ENCODE measurements around the gene FOXP1.

The FOXP1 gene

GRCh38 chr3:71237672-71238071 is 345.9 kb downstream of the FOXP1 start:
- TF ChIP-seq FOXK2 (IDR thresholded peaks at IDR 0.05) (no peak), HDGF (IDR thresholded peaks at IDR 0.05; ENCODE audit: borderline replicate concordance) (no peak), FOXM1 (IDR thresholded peaks at IDR 0.05; ENCODE audit: borderline replicate concordance) (no peak), L3MBTL2 (conservative IDR thresholded peaks at IDR 0.05) (no peak), CTBP1 (IDR thresholded peaks at IDR 0.05; ENCODE audit: borderline replicate concordance) (no peak), ARNT (IDR thresholded peaks at IDR 0.05) (no peak), SP1 (IDR thresholded peaks at IDR 0.05) (no peak), NFRKB (IDR thresholded peaks at IDR 0.05) (no peak), ELF4 (IDR thresholded peaks at IDR 0.05) (no peak)
- POLR2A ChIA-PET: no interaction called here
- no peak for DNase-seq (ENCODE audit: extremely low spot score)
- CTCF ChIA-PET: no interaction called here

GRCh38 chr3:71235846-71236245 is 347.7 kb downstream of the FOXP1 start:
- no peak for DNase-seq (ENCODE audit: extremely low spot score)
- no peak for TF ChIP-seq LEF1 (IDR thresholded peaks at IDR 0.05; ENCODE audit: borderline replicate concordance)
- TF ChIP-seq FOXK2 (IDR thresholded peaks at IDR 0.05): no peak
- no peak for TF ChIP-seq L3MBTL2 (conservative IDR thresholded peaks at IDR 0.05)
- no peak for TF ChIP-seq ELF4 (IDR thresholded peaks at IDR 0.05)
- TF ChIP-seq SP1 (IDR thresholded peaks at IDR 0.05): no peak
- TF ChIP-seq HDGF (IDR thresholded peaks at IDR 0.05; ENCODE audit: borderline replicate concordance): no peak
- no peak for TF ChIP-seq NFRKB (IDR thresholded peaks at IDR 0.05)
- TF ChIP-seq TARDBP (IDR thresholded peaks at IDR 0.05): no peak
- no peak for TF ChIP-seq FOXA1 (IDR thresholded peaks at IDR 0.05)
- POLR2A ChIA-PET: no interaction called here
- CTCF ChIA-PET: no interaction called here

- no peak for TF ChIP-seq ELF4 (IDR thresholded peaks at IDR 0.05)
- no peak for TF ChIP-seq PKNOX1 (IDR thresholded peaks at IDR 0.05)
- TF ChIP-seq TARDBP (IDR thresholded peaks at IDR 0.05): no peak
- TF ChIP-seq ARNT (IDR thresholded peaks at IDR 0.05): no peak
- TF ChIP-seq L3MBTL2 (conservative IDR thresholded peaks at IDR 0.05): no peak
- no peak for TF ChIP-seq SP1 (IDR thresholded peaks at IDR 0.05)
- no peak for TF ChIP-seq SUZ12 (IDR thresholded peaks at IDR 0.05)
- TF ChIP-seq CTBP1 (IDR thresholded peaks at IDR 0.05; ENCODE audit: borderline replicate concordance): no peak
- TF ChIP-seq FOXA1 (IDR thresholded peaks at IDR 0.05): no peak
- TF ChIP-seq BHLHE40 (IDR thresholded peaks at IDR 0.05; ENCODE audit: borderline replicate concordance): no peak
- TF ChIP-seq LEF1 (IDR thresholded peaks at IDR 0.05; ENCODE audit: borderline replicate concordance): no peak
- TF ChIP-seq HDGF (IDR thresholded peaks at IDR 0.05; ENCODE audit: borderline replicate concordance): no peak
- no peak for TF ChIP-seq NFRKB (IDR thresholded peaks at IDR 0.05)
- no peak for TF ChIP-seq FOXK2 (IDR thresholded peaks at IDR 0.05)
- no peak for TF ChIP-seq FOXM1 (IDR thresholded peaks at IDR 0.05; ENCODE audit: borderline replicate concordance)
- TF ChIP-seq ZNF384 (IDR thresholded peaks at IDR 0.05): no peak
- no peak for DNase-seq (ENCODE audit: extremely low spot score)
- POLR2A ChIA-PET: no interaction called here
- CTCF ChIA-PET: interaction anchor here (0.6 kb wide), 1 partner anchor 73 kb away, joined by 4 read pairs; no protein-coding TSS in a partner anchor
Measured at GRCh38 chr3:71232895-71233294, 350.6 kb downstream of the FOXP1 start.

- CTCF ChIA-PET: interaction anchor here (0.6 kb wide), 2 partner anchors 73 to 166 kb away, joined by 4 to 5 read pairs; no protein-coding TSS in a partner anchor
- POLR2A ChIA-PET: interaction anchor here (1.5 kb wide), 1 partner anchor 351 kb away, joined by 3 read pairs; the partner anchor contains the start of gene FOXP1
- no peak for DNase-seq (ENCODE audit: extremely low spot score)
- TF ChIP-seq FOXK2 (IDR thresholded peaks at IDR 0.05) (no peak), HDGF (IDR thresholded peaks at IDR 0.05; ENCODE audit: borderline replicate concordance) (no peak)
Measured at GRCh38 chr3:71232175-71232679, 351.3 kb downstream of the FOXP1 start.

GRCh38 chr3:71231680-71232079 is 351.8 kb downstream of the FOXP1 start:
- TF ChIP-seq BHLHE40 (IDR thresholded peaks at IDR 0.05; ENCODE audit: borderline replicate concordance) (no peak), FOXA1 (IDR thresholded peaks at IDR 0.05) (no peak), NFRKB (IDR thresholded peaks at IDR 0.05) (no peak)
- ChIA-PET POLR2A (interaction anchor here (1.5 kb wide), 1 partner anchor 351 kb away, joined by 3 read pairs; the partner anchor contains the start of gene FOXP1), CTCF (interaction anchor here (0.6 kb wide), 2 partner anchors 167 to 187 kb away, joined by 4 to 5 read pairs; no protein-coding TSS in a partner anchor)
- no peak for DNase-seq (ENCODE audit: extremely low spot score)

GRCh38 chr3:71229905-71230657 is 353.4 kb downstream of the FOXP1 start:
- POLR2A ChIA-PET: interaction anchor here (0.9 to 2.1 kb wide), 2 partner anchors 9 to 16 kb away, joined by 3 to 5 read pairs; no protein-coding TSS in a partner anchor
- no peak for DNase-seq (ENCODE audit: extremely low spot score)
- TF ChIP-seq FOXK2 (IDR thresholded peaks at IDR 0.05): no peak
- TF ChIP-seq LEF1 (IDR thresholded peaks at IDR 0.05; ENCODE audit: borderline replicate concordance): no peak
- TF ChIP-seq PKNOX1 (IDR thresholded peaks at IDR 0.05): no peak
- TF ChIP-seq ZNF384 (IDR thresholded peaks at IDR 0.05): no peak
- TF ChIP-seq BHLHE40 (IDR thresholded peaks at IDR 0.05; ENCODE audit: borderline replicate concordance): no peak
- no peak for TF ChIP-seq CTBP1 (IDR thresholded peaks at IDR 0.05; ENCODE audit: borderline replicate concordance)
- TF ChIP-seq L3MBTL2 (conservative IDR thresholded peaks at IDR 0.05): no peak
- no peak for TF ChIP-seq ELF4 (IDR thresholded peaks at IDR 0.05)
- TF ChIP-seq SUZ12 (IDR thresholded peaks at IDR 0.05): no peak
- TF ChIP-seq FOXA1 (IDR thresholded peaks at IDR 0.05): no peak
- TF ChIP-seq ARNT (IDR thresholded peaks at IDR 0.05): no peak
- CTCF ChIA-PET: no interaction called here

All from HEK293T (cell line).